ENCODE measurements around the gene HIBADH.

DNA sequence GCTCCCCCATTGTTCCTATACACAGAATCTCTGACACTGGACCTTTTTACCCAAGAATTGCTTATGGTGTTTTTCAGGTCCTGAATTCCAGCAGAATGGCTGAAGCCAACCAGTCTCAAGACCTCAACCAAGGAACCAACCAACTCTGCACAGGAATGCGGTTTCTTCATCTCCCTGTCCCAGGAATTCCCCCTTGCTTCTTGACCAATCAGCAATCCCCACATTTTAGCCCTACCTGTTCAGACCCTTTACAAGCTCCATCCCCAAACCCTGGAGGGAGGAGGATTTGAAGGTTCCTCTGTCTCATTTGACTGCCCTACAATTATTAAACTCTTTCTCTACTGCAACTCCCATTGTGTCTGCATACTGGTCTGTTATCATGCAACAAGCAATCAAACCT lies 35.5 kb downstream of the HIBADH start:
- TF ChIP-seq, protein P1, sequence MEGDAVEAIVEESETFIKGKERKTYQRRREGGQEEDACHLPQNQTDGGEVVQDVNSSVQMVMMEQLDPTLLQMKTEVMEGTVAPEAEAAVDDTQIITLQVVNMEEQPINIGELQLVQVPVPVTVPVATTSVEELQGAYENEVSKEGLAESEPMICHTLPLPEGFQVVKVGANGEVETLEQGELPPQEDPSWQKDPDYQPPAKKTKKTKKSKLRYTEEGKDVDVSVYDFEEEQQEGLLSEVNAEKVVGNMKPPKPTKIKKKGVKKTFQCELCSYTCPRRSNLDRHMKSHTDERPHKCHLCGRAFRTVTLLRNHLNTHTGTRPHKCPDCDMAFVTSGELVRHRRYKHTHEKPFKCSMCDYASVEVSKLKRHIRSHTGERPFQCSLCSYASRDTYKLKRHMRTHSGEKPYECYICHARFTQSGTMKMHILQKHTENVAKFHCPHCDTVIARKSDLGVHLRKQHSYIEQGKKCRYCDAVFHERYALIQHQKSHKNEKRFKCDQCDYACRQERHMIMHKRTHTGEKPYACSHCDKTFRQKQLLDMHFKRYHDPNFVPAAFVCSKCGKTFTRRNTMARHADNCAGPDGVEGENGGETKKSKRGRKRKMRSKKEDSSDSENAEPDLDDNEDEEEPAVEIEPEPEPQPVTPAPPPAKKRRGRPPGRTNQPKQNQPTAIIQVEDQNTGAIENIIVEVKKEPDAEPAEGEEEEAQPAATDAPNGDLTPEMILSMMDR (conservative IDR thresholded peaks at IDR 0.05; ENCODE audit: low read length): no peak
- TF ChIP-seq EZH2phosphoT487 (IDR thresholded peaks at IDR 0.05; ENCODE audit: borderline replicate concordance, low read depth, low read length): no peak
